IMR-90 (cell line): ENCODE results near the gene LDB2.

ENCODE experiments used
- BHLHE40 ChIP-seq: fragments of 150-350 bp; IDR thresholded peaks from 2 replicates; pipeline ENCODE4 v1.6.1; 2016; ENCODE audit warnings: mild to moderate bottlenecking, low read depth, low read length
- CEBPB ChIP-seq: IDR thresholded peaks from 2 replicates; pipeline ENCODE4 v1.6.1; 2012; ENCODE audit warnings: low read depth, low read length, improper control_type of control experiment
- CHD1 ChIP-seq: IDR thresholded peaks from 2 replicates; pipeline ENCODE4 v1.6.1; 2012; ENCODE audit warnings: low read depth, low read length, improper control_type of control experiment
- CTCF ChIP-seq: conservative IDR thresholded peaks from 2 replicates; pipeline ENCODE4 v1.5.1; 2012; ENCODE audit warnings: mild to moderate bottlenecking, low read depth, low read length, improper control_type of control experiment
- MXI1 ChIP-seq: IDR thresholded peaks from 2 replicates; pipeline ENCODE4 v1.6.1; 2012; ENCODE audit warnings: low read depth, mild to moderate bottlenecking, low read length, moderate library complexity, borderline replicate concordance
- TF ChIP-seq, protein P1 (sequence below): fragments of 150-350 bp; IDR thresholded peaks from 2 replicates; pipeline ENCODE4 v1.6.1; 2016; ENCODE audit warnings: low read depth, mild to moderate bottlenecking, low read length, moderate library complexity, borderline replicate concordance

DNA sequence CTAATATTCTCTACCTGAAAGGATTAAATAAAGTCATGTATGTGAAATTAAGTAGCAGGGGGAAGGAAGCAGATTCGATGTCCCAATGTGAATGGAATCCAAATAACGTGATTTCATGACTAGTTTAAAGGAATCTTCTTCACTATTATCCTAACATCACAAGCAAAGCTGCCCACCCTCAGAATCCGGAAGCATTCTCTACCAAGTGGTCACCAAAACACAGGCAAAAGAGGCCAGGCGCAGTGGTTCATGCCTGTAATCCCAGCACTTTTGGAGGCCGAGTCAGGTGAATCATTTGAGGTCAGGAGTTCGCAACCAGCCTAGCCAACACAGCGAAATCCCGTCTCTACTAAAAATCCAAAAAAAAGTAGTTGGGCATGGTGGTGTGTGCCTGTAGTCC is 212.9 kb downstream of the LDB2 start:
- TF ChIP-seq BHLHE40: peak; percentile 41; the same call in 1 of the 2 replicates
- no peak for TF ChIP-seq CTCF
- no peak for TF ChIP-seq CHD1
- no peak for TF ChIP-seq CEBPB
- TF ChIP-seq, protein P1, sequence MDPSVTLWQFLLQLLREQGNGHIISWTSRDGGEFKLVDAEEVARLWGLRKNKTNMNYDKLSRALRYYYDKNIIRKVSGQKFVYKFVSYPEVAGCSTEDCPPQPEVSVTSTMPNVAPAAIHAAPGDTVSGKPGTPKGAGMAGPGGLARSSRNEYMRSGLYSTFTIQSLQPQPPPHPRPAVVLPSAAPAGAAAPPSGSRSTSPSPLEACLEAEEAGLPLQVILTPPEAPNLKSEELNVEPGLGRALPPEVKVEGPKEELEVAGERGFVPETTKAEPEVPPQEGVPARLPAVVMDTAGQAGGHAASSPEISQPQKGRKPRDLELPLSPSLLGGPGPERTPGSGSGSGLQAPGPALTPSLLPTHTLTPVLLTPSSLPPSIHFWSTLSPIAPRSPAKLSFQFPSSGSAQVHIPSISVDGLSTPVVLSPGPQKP: no peak
- no peak for TF ChIP-seq MXI1
